ENCODE measurements around the gene LIPT2. TPM values are rescaled to one million over a fixed set of nuclear protein-coding genes. Genes with fewer than 3 reads are reported as not detected.

The LIPT2 gene
- 1 to 10 TPM; 1.0 to 3.8 (median 1.7) TPM for total RNA-seq
- polyA plus RNA-seq, result 1 to 10 TPM in 1 of 2 donors, under 1 TPM in 1; 0.93 to 1.5 TPM
- long read RNA-seq, donor 1, partial matches to known transcripts, result 0 of 5 reads
- long read RNA-seq, donor 1, other reads (novel, unspliced or antisense), result 0 of 5 reads
- long read RNA-seq, donor 2, partial matches to known transcripts, result 0 of 3 reads
- long read RNA-seq, donor 2, other reads (novel, unspliced or antisense), result 1 of 3 reads
- long read RNA-seq, donor 3, transcript LIPT2-201 (2 exons, 1,018 nt), result major isoform, 7 of 8 reads
- long read RNA-seq, donor 3, partial matches to known transcripts, result 0 of 8 reads
- long read RNA-seq, donor 3, other reads (novel, unspliced or antisense), result 0 of 8 reads

GRCh38 chr11:74492974-74493790, at the start of gene LIPT2:
LIPT2 (minus strand) TSS chr11:74493724; CDS start chr11:74493703, 21 bp downstream.
- Histone ChIP-seq H3K27ac (peak within 1 kb of the TSS; percentile 93 to 99 (median 98)), H3K27me3 (no peaks in the 10 kb centered on the region), H3K4me1 (peaks cover 0 to 20% (median 10%) of the 10 kb centered on the region in 9 donors), H3K36me3 (peaks cover 0 to 15% (median 0%) of the 10 kb centered on the region in 9 donors), H3K4me3 (peak within 1 kb of the TSS; percentile 45 to 96 (median 84)), H3K9me3 (peaks cover 0 to 19% (median 6%) of the 10 kb centered on the region in 11 donors)
- peak; percentile 98 to 100 (median 99) for ATAC-seq
- 0% methylated on average over 94 of the region's 94 CpGs for WGBS, 2 donors
- intact Hi-C loops (cut with DNase I), result loop anchor here in 2 of 10 donors (5.0 to 10.0 kb wide), 2 partner anchors 96 to 242 kb away; partner anchors contain the start of genes CHRDL2 (in 1 of the 2) and PGM2L1 (in 1 of the 2)
- TF ChIP-seq CTCF (IDR thresholded peaks at IDR 0.05), result peak in 1 of 9 donors; percentile 16
- DNase-seq, result peak; percentile 95 to 97

GRCh38 chr11:74541466-74541865, 47.9 kb upstream of the LIPT2 start:
- 91% methylated on average over 10 of the region's 10 CpGs for WGBS, 2 donors
- H3K27me3 ChIP-seq, result no peaks in the 10 kb centered on the region
- no peak overlapping the region for H3K4me3 ChIP-seq
- H3K9me3 ChIP-seq, result peaks cover 0 to 29% (median 0%) of the 10 kb centered on the region in 11 donors
- DNase-seq (no peak), ATAC-seq (no peak)
- no peak overlapping the region for H3K27ac ChIP-seq
- no peak for TF ChIP-seq CTCF (IDR thresholded peaks at IDR 0.05)
- H3K4me1 ChIP-seq, result no peaks in the 10 kb centered on the region
- intact Hi-C loops (cut with DNase I), result no loop called here
- no peaks in the 10 kb centered on the region for H3K36me3 ChIP-seq

GRCh38 chr11:74540270-74540669, 46.7 kb upstream of the LIPT2 start:
- ATAC-seq (no peak), DNase-seq (no peak)
- intact Hi-C loops (cut with DNase I), result no loop called here
- Histone ChIP-seq H3K27me3 (no peaks in the 10 kb centered on the region), H3K4me1 (peaks cover 0 to 1% (median 0%) of the 10 kb centered on the region in 9 donors), H3K9me3 (peaks cover 0 to 30% (median 0%) of the 10 kb centered on the region in 11 donors), H3K36me3 (no peaks in the 10 kb centered on the region), H3K27ac (no peak overlapping the region), H3K4me3 (no peak overlapping the region)
- WGBS, 2 donors, result 95 to 96% methylated on average over 9 of the region's 9 CpGs
- no peak for TF ChIP-seq CTCF (IDR thresholded peaks at IDR 0.05)

GRCh38 chr11:74538680-74539079, 45.2 kb upstream of the LIPT2 start:
- Histone ChIP-seq H3K4me3 (no peak overlapping the region), H3K27ac (no peak overlapping the region), H3K9me3 (peaks cover 0 to 22% (median 0%) of the 10 kb centered on the region in 11 donors), H3K27me3 (no peaks in the 10 kb centered on the region), H3K36me3 (no peaks in the 10 kb centered on the region), H3K4me1 (peaks cover 0 to 6% (median 0%) of the 10 kb centered on the region in 9 donors)
- no peak for ATAC-seq
- TF ChIP-seq CTCF (IDR thresholded peaks at IDR 0.05), result no peak
- DNase-seq, result no peak
- intact Hi-C loops (cut with DNase I), result no loop called here

All from heart right ventricle (tissue), 16 donors.